Measurements from ENCODE around the gene LSM4.

LSM4 gene

GRCh38 chr19:18299654-18300053 lies 23.2 kb downstream of the LSM4 start:
- H3K9me2 ChIP-seq (replicated peaks; ENCODE audit: insufficient read depth, low read length), result no peaks in the 10 kb centered on the region
- H3K36me3 ChIP-seq (ENCODE audit: low read length), result no peaks in the 10 kb centered on the region
- no peak overlapping the region for H3K27ac ChIP-seq (ENCODE audit: low read depth, low read length)
- H4K20me1 ChIP-seq (ENCODE audit: low read depth, low read length), result no peaks in the 10 kb centered on the region
- H2AFZ ChIP-seq (ENCODE audit: low read depth, low read length, severe bottlenecking), result no peak overlapping the region
- no peak overlapping the region for H3K9ac ChIP-seq (ENCODE audit: low read length)
- no peaks in the 10 kb centered on the region for H3K79me2 ChIP-seq (ENCODE audit: insufficient read depth, low read length)
- no peaks in the 10 kb centered on the region for H3K27me3 ChIP-seq (ENCODE audit: low read length)
- TF ChIP-seq CTCF (IDR thresholded peaks at IDR 0.05; ENCODE audit: insufficient read depth, low read length, poor library complexity, severe bottlenecking), result no peak
- TF ChIP-seq EZH2phosphoT487 (conservative IDR thresholded peaks at IDR 0.05; ENCODE audit: low read length), result no peak
- no peak overlapping the region for H3K4me2 ChIP-seq (ENCODE audit: low read depth, low read length, poor library complexity, severe bottlenecking)
- no peak overlapping the region for H3K4me3 ChIP-seq (ENCODE audit: insufficient read depth, low read length, poor library complexity, severe bottlenecking)
- H3K9me3 ChIP-seq (ENCODE audit: insufficient read depth, low read length), result no peaks in the 10 kb centered on the region
- H3F3A ChIP-seq (ENCODE audit: insufficient read depth), result 0 out of 2 replicates have a peak, but pooled peaks cover 1% of the 10 kb centered on the region

GRCh38 chr19:18298601-18299000 lies 24.3 kb downstream of the LSM4 start:
- Histone ChIP-seq H2AFZ (ENCODE audit: low read depth, low read length, severe bottlenecking) (no peak overlapping the region), H3K27ac (ENCODE audit: low read depth, low read length) (no peak overlapping the region)
- TF ChIP-seq EZH2phosphoT487 (conservative IDR thresholded peaks at IDR 0.05; ENCODE audit: low read length), result no peak
- TF ChIP-seq CTCF (IDR thresholded peaks at IDR 0.05; ENCODE audit: insufficient read depth, low read length, poor library complexity, severe bottlenecking), result no peak

GRCh38 chr19:18297308-18297707 lies 25.6 kb downstream of the LSM4 start:
- H3K27ac ChIP-seq (ENCODE audit: low read depth, low read length), result no peak overlapping the region
- no peaks in the 10 kb centered on the region for H3K27me3 ChIP-seq (ENCODE audit: low read length)
- no peaks in the 10 kb centered on the region for H3K36me3 ChIP-seq (ENCODE audit: low read length)
- H3K9ac ChIP-seq (ENCODE audit: low read length), result no peak overlapping the region
- no peaks in the 10 kb centered on the region for H3K9me2 ChIP-seq (replicated peaks; ENCODE audit: insufficient read depth, low read length)
- no peaks in the 10 kb centered on the region for H4K20me1 ChIP-seq (ENCODE audit: low read depth, low read length)
- no peak overlapping the region for H3K4me2 ChIP-seq (ENCODE audit: low read depth, low read length, poor library complexity, severe bottlenecking)
- no peaks in the 10 kb centered on the region for H3K9me3 ChIP-seq (ENCODE audit: insufficient read depth, low read length)
- no peak overlapping the region for H3K4me3 ChIP-seq (ENCODE audit: insufficient read depth, low read length, poor library complexity, severe bottlenecking)
- H3F3A ChIP-seq (ENCODE audit: insufficient read depth), result no peaks in the 10 kb centered on the region
- no peaks in the 10 kb centered on the region for H3K79me2 ChIP-seq (ENCODE audit: insufficient read depth, low read length)
- no peak overlapping the region for H2AFZ ChIP-seq (ENCODE audit: low read depth, low read length, severe bottlenecking)
- TF ChIP-seq CTCF (IDR thresholded peaks at IDR 0.05; ENCODE audit: insufficient read depth, low read length, poor library complexity, severe bottlenecking), result no peak
- TF ChIP-seq EZH2phosphoT487 (conservative IDR thresholded peaks at IDR 0.05; ENCODE audit: low read length), result no peak

More at GRCh38 chr19:18298601-18299000, 24.3 kb downstream of the LSM4 start:
- Histone ChIP-seq H3K4me3 (ENCODE audit: insufficient read depth, low read length, poor library complexity, severe bottlenecking) (no peak overlapping the region), H3F3A (ENCODE audit: insufficient read depth) (no peaks in the 10 kb centered on the region), H3K4me2 (ENCODE audit: low read depth, low read length, poor library complexity, severe bottlenecking) (no peak overlapping the region), H3K9ac (ENCODE audit: low read length) (no peak overlapping the region), H3K79me2 (ENCODE audit: insufficient read depth, low read length) (no peaks in the 10 kb centered on the region), H4K20me1 (ENCODE audit: low read depth, low read length) (no peaks in the 10 kb centered on the region), H3K9me3 (ENCODE audit: insufficient read depth, low read length) (no peaks in the 10 kb centered on the region), H3K27me3 (ENCODE audit: low read length) (no peaks in the 10 kb centered on the region), H3K9me2 (replicated peaks; ENCODE audit: insufficient read depth, low read length) (no peaks in the 10 kb centered on the region), H3K36me3 (ENCODE audit: low read length) (no peaks in the 10 kb centered on the region)
